ENCODE data around the gene SUMO4. TPM values are rescaled to one million over a fixed set of nuclear protein-coding genes. Genes with fewer than 3 reads are reported as not detected.

Gene SUMO4
- total and polyA plus RNA-seq, 2 of the 4 experiments (the other 2 are of a cell fraction): 2.2 TPM; not detected in 1

DNA sequence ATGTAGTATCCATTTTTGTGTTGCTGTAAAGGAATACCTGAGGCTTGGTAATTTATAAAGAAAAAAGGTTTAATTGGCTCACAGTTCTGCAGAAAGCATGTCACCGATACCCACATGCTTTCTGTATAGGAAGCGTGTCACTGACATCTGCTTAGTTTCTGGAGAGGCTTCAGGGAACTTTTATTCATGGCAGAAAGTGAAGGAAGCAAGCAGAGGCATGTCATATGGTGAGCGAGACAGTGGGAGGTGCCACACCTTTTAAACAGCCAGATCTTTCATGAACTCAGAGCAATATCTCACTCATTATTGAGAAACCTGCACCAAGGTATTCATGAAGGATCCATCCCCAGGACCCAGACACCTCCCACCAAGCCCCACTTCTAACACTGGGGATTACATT, 3.5 kb downstream of the SUMO4 start:
- H2BK20ac ChIP-seq (ENCODE audit: low read depth, low read length): no peak overlapping the region
- H3K18ac ChIP-seq (ENCODE audit: low read depth, low read length): no peak overlapping the region
- no peaks in the 10 kb centered on the region for H3K4me1 ChIP-seq (ENCODE audit: control insufficient read depth, insufficient read depth, low read length)
- intact Hi-C loops (cut with micrococcal nuclease) (no loop called here), in situ Hi-C loops (cut with MboI; ENCODE audit: low sequenced_read_pairs) (no loop called here), dilution Hi-C loops (cut with HindIII; ENCODE audit: low sequenced_read_pairs, unreplicated experiment) (no loop called here)
- no peak overlapping the region for H2BK5ac ChIP-seq (ENCODE audit: low read depth, low read length, poor library complexity, severe bottlenecking)
- no peak overlapping the region for H2AFZ ChIP-seq (replicated peaks; ENCODE audit: low read length, poor library complexity)
- no peaks in the 10 kb centered on the region for H3K9me3 ChIP-seq (ENCODE audit: control insufficient read depth, insufficient read depth, low read length)
- H3K14ac ChIP-seq (replicated peaks; ENCODE audit: low read depth, low read length): no peak overlapping the region
- no peak overlapping the region for H4K8ac ChIP-seq (ENCODE audit: low read depth in 2 of 2, low read length in 2 of 2)
- H2BK15ac ChIP-seq (ENCODE audit: low read depth, low read length): no peak overlapping the region
- H3K4ac ChIP-seq (ENCODE audit: low read depth, low read length): no peak overlapping the region
- TF ChIP-seq RAD21 (IDR thresholded peaks at IDR 0.05; ENCODE audit: low read length): no peak
- no peak for TF ChIP-seq POLR2A (IDR thresholded peaks at IDR 0.05; ENCODE audit: low read depth, low read length)
- no peak for TF ChIP-seq BHLHE40 (IDR thresholded peaks at IDR 0.05; ENCODE audit: low read depth, low read length)
- TF ChIP-seq RFX5 (IDR thresholded peaks at IDR 0.05; ENCODE audit: low read depth, low read length): no peak
- no peak for TF ChIP-seq NFE2L2 (IDR thresholded peaks at IDR 0.05; ENCODE audit: low read depth, low read length)
- TF ChIP-seq MAZ (IDR thresholded peaks at IDR 0.05; ENCODE audit: borderline replicate concordance, low read depth, low read length): no peak
- no peak for TF ChIP-seq MAFK (IDR thresholded peaks at IDR 0.05; ENCODE audit: low read depth, low read length)
- no peak for TF ChIP-seq SMC3 (IDR thresholded peaks at IDR 0.05; ENCODE audit: low read depth, low read length)
- no peak for TF ChIP-seq MXI1 (IDR thresholded peaks at IDR 0.05; ENCODE audit: borderline replicate concordance, low read depth, low read length)
- TF ChIP-seq, protein P1, sequence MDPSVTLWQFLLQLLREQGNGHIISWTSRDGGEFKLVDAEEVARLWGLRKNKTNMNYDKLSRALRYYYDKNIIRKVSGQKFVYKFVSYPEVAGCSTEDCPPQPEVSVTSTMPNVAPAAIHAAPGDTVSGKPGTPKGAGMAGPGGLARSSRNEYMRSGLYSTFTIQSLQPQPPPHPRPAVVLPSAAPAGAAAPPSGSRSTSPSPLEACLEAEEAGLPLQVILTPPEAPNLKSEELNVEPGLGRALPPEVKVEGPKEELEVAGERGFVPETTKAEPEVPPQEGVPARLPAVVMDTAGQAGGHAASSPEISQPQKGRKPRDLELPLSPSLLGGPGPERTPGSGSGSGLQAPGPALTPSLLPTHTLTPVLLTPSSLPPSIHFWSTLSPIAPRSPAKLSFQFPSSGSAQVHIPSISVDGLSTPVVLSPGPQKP (IDR thresholded peaks at IDR 0.05; ENCODE audit: borderline replicate concordance, low read depth, low read length): no peak
- TF ChIP-seq FOS (IDR thresholded peaks at IDR 0.05; ENCODE audit: low read depth, low read length): no peak
- no peak for TF ChIP-seq CEBPB (IDR thresholded peaks at IDR 0.05; ENCODE audit: low read depth, low read length)
- BruUV-seq (replicated peaks): no TSS peak
- H3K27me3 ChIP-seq (ENCODE audit: control insufficient read depth, insufficient read depth, low read length): no peaks in the 10 kb centered on the region
- no peak overlapping the region for H3K4me2 ChIP-seq (ENCODE audit: low read depth, low read length)
- no peak overlapping the region for H3K27ac ChIP-seq (ENCODE audit: insufficient read depth, low read length)
- no CpG with 5 or more reads among the region's 3 CpGs for WGBS, 2 experiments (ENCODE audit: extremely low coverage in 2 of 2, insufficient read length in 1 of 2)
- no peak overlapping the region for H2AK5ac ChIP-seq (ENCODE audit: low read depth, low read length)
- no peak overlapping the region for H4K5ac ChIP-seq (ENCODE audit: low read depth, low read length)
- H3K56ac ChIP-seq (ENCODE audit: extremely low read depth, insufficient read depth, low read length): no peak overlapping the region
- H3K9ac ChIP-seq (ENCODE audit: low read depth, low read length): no peak overlapping the region
- CTCF ChIA-PET: no interaction called here
- peaks cover 3 to 6% of the 10 kb centered on the region in 2 experiments; a peak in 3 of 4 replicates for H3K79me1 ChIP-seq (ENCODE audit: low read depth in 1 of 2, low read length in 2 of 2)
- H4K20me1 ChIP-seq (ENCODE audit: insufficient read depth, low read length): no peaks in the 10 kb centered on the region
- DNase-seq: no peak
- H2AK9ac ChIP-seq (replicated peaks; ENCODE audit: low read depth, low read length, poor library complexity): no peak overlapping the region
- ATAC-seq (ENCODE audit: low read depth): no peak
- H3K36me3 ChIP-seq (ENCODE audit: control insufficient read depth, insufficient read depth, low read length): peaks cover 16% of the 10 kb centered on the region
- no peak overlapping the region for H3K4me3 ChIP-seq (ENCODE audit: insufficient read depth, low read depth, low read length)
- H2BK120ac ChIP-seq (ENCODE audit: low read depth, low read length): no peak overlapping the region
- H3K23ac ChIP-seq (ENCODE audit: low read depth, low read length): no peak overlapping the region
- POLR2A ChIA-PET (ENCODE audit: unreplicated experiment): no interaction called here
- H3K9me1 ChIP-seq (ENCODE audit: insufficient read depth, low read length): peaks cover 5% of the 10 kb centered on the region; the same call in 1 of the 2 replicates
- no peak overlapping the region for H4K91ac ChIP-seq (ENCODE audit: insufficient read depth, low read depth, low read length)
